H1 (cell line): ENCODE data around the gene MSL3B.

ENCODE experiments used
- CHD1 ChIP-seq: IDR thresholded peaks from 2 replicates; pipeline ENCODE4 v1.6.1; 2012; ENCODE audit warnings: low read depth, low read length, improper control_type of control experiment
- CHD2 ChIP-seq: IDR thresholded peaks from 2 replicates; pipeline ENCODE4 v1.6.1; 2012; ENCODE audit warnings: low read length, improper control_type of control experiment
- CTCF ChIP-seq, 3 experiments: IDR thresholded peaks; 1 replicate in 2 of 3; 2 replicates in 1 of 3; pipeline versions ENCODE4 v1.5.1 to v1.6.1; 2011; ENCODE audit warnings: low read length in 3 of 3, mild to moderate bottlenecking in 3 of 3, inconsistent platforms in 2 of 3, low read depth in 1 of 3, moderate library complexity in 1 of 3; ENCODE audit not compliant: insufficient read depth in 1 of 3; ENCODE audit errors: control extremely low read depth in 1 of 3
- EP300 ChIP-seq, 2 experiments: IDR thresholded peaks; 1 replicate in 1 of 2; 2 replicates in 1 of 2; pipeline ENCODE4 v1.6.1; 2011 to 2012; ENCODE audit warnings: low read depth in 2 of 2, low read length in 2 of 2, mild to moderate bottlenecking in 2 of 2, borderline replicate concordance in 1 of 2, inconsistent platforms in 1 of 2, moderate library complexity in 1 of 2
- EZH2 ChIP-seq: fragments of 200-600 bp; sonication (generic); IDR thresholded peaks from 2 replicates; pipeline ENCODE4 v1.7.1; 2012; ENCODE audit warnings: low read depth, mild to moderate bottlenecking, moderate library complexity, low read length, inconsistent platforms; ENCODE audit not compliant: severe bottlenecking
- JUN ChIP-seq: IDR thresholded peaks from 2 replicates; pipeline ENCODE4 v1.6.1; 2011; ENCODE audit warnings: low read depth, mild to moderate bottlenecking, improper control_type of control experiment, low read length
- NANOG ChIP-seq: IDR thresholded peaks from 2 replicates; pipeline ENCODE4 v1.6.1; 2011; ENCODE audit warnings: low read length, low read depth, mild to moderate bottlenecking, inconsistent platforms; ENCODE audit not compliant: insufficient read depth, poor library complexity, severe bottlenecking
- POLR2A ChIP-seq, 2 experiments: IDR thresholded peaks; 1 replicate in 1 of 2; 2 replicates in 1 of 2; pipeline ENCODE4 v1.6.1; 2011; ENCODE audit warnings: low read depth in 2 of 2, low read length in 2 of 2, mild to moderate bottlenecking in 2 of 2; ENCODE audit errors: control extremely low read depth in 1 of 2
- POLR2AphosphoS5 ChIP-seq: IDR thresholded peaks from 2 replicates; pipeline ENCODE4 v1.6.1; 2011; ENCODE audit warnings: low read depth, low read length
- RAD21 ChIP-seq, 2 experiments: IDR thresholded peaks in 1 of 2; conservative IDR thresholded peaks in 1 of 2; 2 replicates each; pipeline ENCODE4 v1.6.1; 2011; ENCODE audit warnings: low read depth in 2 of 2, low read length in 2 of 2, improper control_type of control experiment in 1 of 2, inconsistent platforms in 1 of 2, mild to moderate bottlenecking in 1 of 2, moderate library complexity in 1 of 2
- SIN3A ChIP-seq, 2 experiments: IDR thresholded peaks in 1 of 2; conservative IDR thresholded peaks in 1 of 2; 2 replicates each; pipeline ENCODE4 v1.6.1; 2011 to 2012; ENCODE audit warnings: low read length in 2 of 2, improper control_type of control experiment in 1 of 2, low read depth in 1 of 2, mild to moderate bottlenecking in 1 of 2
- USF2 ChIP-seq: IDR thresholded peaks from 2 replicates; pipeline ENCODE4 v1.6.1; 2011; ENCODE audit warnings: low read length, improper control_type of control experiment
- ZNF274 ChIP-seq: IDR thresholded peaks from 2 replicates; pipeline ENCODE4 v1.7.0; 2012; ENCODE audit warnings: low read length, borderline replicate concordance; ENCODE audit errors: extremely low read depth
- TF ChIP-seq, protein P1 (sequence below): IDR thresholded peaks from 2 replicates; pipeline ENCODE4 v1.6.1; 2012; ENCODE audit warnings: inconsistent platforms

DNA sequence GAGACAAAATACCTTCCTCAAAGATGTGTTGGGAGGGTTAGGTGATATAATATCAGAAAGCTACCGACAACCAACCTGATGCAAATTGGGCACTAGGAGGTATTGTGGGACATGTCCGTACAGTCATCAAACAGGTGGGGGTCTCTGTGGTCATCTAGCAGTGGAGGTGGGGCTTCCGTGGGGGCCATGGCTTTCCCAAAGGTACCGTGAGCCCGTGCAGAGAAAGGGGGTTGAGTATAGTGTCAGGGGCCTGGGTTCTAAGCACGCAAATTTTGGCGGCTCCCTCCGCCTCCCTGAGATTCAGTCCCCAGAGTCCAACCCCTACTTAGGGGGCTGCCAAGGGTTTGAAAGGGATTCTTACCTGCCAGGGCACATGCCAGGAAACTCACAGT lies 46.5 kb downstream of the MSL3B start:
- TF ChIP-seq CHD1 (no peak), POLR2A (IDR thresholded peaks at IDR 0.05; ENCODE audit: control extremely low read depth in 1 of 2, low read depth in 2 of 2, low read length in 2 of 2) (no peak), CTCF (IDR thresholded peaks at IDR 0.05; ENCODE audit: control extremely low read depth in 1 of 3, insufficient read depth in 1 of 3, low read depth in 1 of 3, low read length in 3 of 3) (no peak), ZNF274 (no peak), NANOG (no peak), JUN (no peak), CHD2 (no peak), USF2 (no peak), EP300 (IDR thresholded peaks at IDR 0.05; ENCODE audit: borderline replicate concordance in 1 of 2, low read depth in 2 of 2, low read length in 2 of 2) (no peak), RAD21 (IDR thresholded peaks at IDR 0.05 in 1 of 2, conservative IDR thresholded peaks at IDR 0.05 in 1 of 2; ENCODE audit: low read depth in 2 of 2, low read length in 2 of 2) (no peak), EZH2 (no peak), POLR2AphosphoS5 (no peak), SIN3A (conservative IDR thresholded peaks at IDR 0.05 in 1 of 2, IDR thresholded peaks at IDR 0.05 in 1 of 2; ENCODE audit: low read depth in 1 of 2, low read length in 2 of 2) (no peak)
- TF ChIP-seq, protein P1, sequence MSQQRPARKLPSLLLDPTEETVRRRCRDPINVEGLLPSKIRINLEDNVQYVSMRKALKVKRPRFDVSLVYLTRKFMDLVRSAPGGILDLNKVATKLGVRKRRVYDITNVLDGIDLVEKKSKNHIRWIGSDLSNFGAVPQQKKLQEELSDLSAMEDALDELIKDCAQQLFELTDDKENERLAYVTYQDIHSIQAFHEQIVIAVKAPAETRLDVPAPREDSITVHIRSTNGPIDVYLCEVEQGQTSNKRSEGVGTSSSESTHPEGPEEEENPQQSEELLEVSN: no peak
